ENCODE data around the gene ARL4D. TPM values are rescaled to one million over a fixed set of nuclear protein-coding genes. Genes with fewer than 3 reads are reported as not detected.

The ARL4D gene, protein sequence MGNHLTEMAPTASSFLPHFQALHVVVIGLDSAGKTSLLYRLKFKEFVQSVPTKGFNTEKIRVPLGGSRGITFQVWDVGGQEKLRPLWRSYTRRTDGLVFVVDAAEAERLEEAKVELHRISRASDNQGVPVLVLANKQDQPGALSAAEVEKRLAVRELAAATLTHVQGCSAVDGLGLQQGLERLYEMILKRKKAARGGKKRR
- total RNA-seq = 17.2 and 19.3 TPM in 2 replicates
- long read RNA-seq, transcript ARL4D-201 (2 exons, 1,612 nt) = major isoform, 74 of 76 reads
- long read RNA-seq, partial matches to known transcripts = 0 of 76 reads
- long read RNA-seq, other reads (novel, unspliced or antisense) = 2 of 76 reads

DNA sequence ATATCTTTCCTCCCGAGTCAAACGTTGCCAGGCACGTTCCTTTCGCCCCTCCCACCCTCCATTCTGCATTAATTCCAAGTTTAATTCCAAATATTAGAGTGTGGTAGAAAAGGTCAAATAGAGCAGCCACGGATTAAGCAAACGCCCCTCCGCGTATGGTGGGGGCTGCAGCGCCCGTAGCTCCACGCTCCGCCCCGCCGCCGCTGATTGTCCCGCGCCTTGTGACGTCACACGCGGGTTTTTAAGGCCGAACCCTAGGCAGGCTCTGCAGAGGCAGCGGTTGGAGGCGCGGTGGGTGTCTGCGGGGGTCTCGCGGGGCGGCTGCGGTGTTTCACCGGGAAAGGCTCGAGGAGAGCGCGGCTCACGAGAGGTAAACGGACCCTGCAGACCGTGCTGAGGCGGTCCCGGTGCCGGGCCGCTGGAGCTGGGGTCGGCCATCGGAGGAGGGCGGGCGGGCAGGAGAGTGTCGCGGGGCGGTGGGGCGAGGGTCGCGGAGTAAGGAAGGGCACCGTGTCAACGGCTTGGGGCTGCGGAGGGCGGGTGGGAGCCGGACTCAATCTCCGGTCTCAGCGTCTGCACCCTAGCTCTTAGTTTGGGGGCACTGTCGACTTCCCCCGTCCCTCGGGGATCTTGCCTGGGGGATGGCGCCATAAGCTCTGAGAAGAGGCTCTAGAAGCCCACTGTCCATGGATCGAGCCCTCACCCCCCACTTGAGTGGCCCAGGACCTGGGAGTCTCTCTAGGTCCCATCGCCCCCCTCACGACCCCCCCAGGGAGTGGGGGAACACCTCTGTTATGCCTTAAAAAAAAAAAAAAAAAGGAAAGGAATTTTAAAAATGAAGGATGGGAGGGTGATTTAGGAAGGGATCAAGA, at the start of gene ARL4D:
Gene ARL4D, plus strand, starts transcription at position 270 of the 872 bp plus-strand sequence. CDS start 740 bp downstream, outside the sequence.
- peaks cover 39% of the 10 kb centered on the region for H3K4me1 Mint-ChIP-seq (ENCODE audit: unreplicated experiment)
- DNase-seq (ENCODE audit: extremely low spot score, unreplicated experiment) = peak; percentile 89
- H3K9me3 Mint-ChIP-seq (ENCODE audit: unreplicated experiment) = no peaks in the 10 kb centered on the region
- peak within 1 kb of the TSS; percentile 91 for H3K4me3 Mint-ChIP-seq (ENCODE audit: unreplicated experiment)
- peak within 1 kb of the TSS; percentile 96 for H3K27ac Mint-ChIP-seq (ENCODE audit: unreplicated experiment)
- peaks cover 5% of the 10 kb centered on the region for H3K36me3 Mint-ChIP-seq (ENCODE audit: unreplicated experiment)
- TF ChIP-seq, protein P1, sequence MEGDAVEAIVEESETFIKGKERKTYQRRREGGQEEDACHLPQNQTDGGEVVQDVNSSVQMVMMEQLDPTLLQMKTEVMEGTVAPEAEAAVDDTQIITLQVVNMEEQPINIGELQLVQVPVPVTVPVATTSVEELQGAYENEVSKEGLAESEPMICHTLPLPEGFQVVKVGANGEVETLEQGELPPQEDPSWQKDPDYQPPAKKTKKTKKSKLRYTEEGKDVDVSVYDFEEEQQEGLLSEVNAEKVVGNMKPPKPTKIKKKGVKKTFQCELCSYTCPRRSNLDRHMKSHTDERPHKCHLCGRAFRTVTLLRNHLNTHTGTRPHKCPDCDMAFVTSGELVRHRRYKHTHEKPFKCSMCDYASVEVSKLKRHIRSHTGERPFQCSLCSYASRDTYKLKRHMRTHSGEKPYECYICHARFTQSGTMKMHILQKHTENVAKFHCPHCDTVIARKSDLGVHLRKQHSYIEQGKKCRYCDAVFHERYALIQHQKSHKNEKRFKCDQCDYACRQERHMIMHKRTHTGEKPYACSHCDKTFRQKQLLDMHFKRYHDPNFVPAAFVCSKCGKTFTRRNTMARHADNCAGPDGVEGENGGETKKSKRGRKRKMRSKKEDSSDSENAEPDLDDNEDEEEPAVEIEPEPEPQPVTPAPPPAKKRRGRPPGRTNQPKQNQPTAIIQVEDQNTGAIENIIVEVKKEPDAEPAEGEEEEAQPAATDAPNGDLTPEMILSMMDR (IDR thresholded peaks at IDR 0.05) = no peak
- no peaks in the 10 kb centered on the region for H3K27me3 Mint-ChIP-seq (ENCODE audit: unreplicated experiment)

GRCh38 chr17:43349142-43349541, 49.7 kb upstream of the ARL4D start:
- no peak overlapping the region for H3K4me3 Mint-ChIP-seq (ENCODE audit: unreplicated experiment)
- H3K27me3 Mint-ChIP-seq (ENCODE audit: unreplicated experiment) = no peaks in the 10 kb centered on the region
- no peak overlapping the region for H3K27ac Mint-ChIP-seq (ENCODE audit: unreplicated experiment)
- TF ChIP-seq, protein P1 (IDR thresholded peaks at IDR 0.05) = no peak
- H3K9me3 Mint-ChIP-seq (ENCODE audit: unreplicated experiment) = peaks cover 24% of the 10 kb centered on the region
- H3K36me3 Mint-ChIP-seq (ENCODE audit: unreplicated experiment) = peaks cover 26% of the 10 kb centered on the region
- peaks cover 5% of the 10 kb centered on the region for H3K4me1 Mint-ChIP-seq (ENCODE audit: unreplicated experiment)
- DNase-seq (ENCODE audit: extremely low spot score, unreplicated experiment) = no peak

GRCh38 chr17:43350888-43351361, 47.9 kb upstream of the ARL4D start:
- Mint-ChIP-seq H3K9me3 (ENCODE audit: unreplicated experiment) (peaks cover 24% of the 10 kb centered on the region), H3K36me3 (ENCODE audit: unreplicated experiment) (peaks cover 26% of the 10 kb centered on the region), H3K4me1 (ENCODE audit: unreplicated experiment) (peaks cover 5% of the 10 kb centered on the region), H3K27me3 (ENCODE audit: unreplicated experiment) (no peaks in the 10 kb centered on the region), H3K27ac (ENCODE audit: unreplicated experiment) (no peak overlapping the region), H3K4me3 (ENCODE audit: unreplicated experiment) (no peak overlapping the region)
- TF ChIP-seq, protein P1 (IDR thresholded peaks at IDR 0.05) = no peak
- no peak for DNase-seq (ENCODE audit: extremely low spot score, unreplicated experiment)

- TF ChIP-seq, protein P1 (IDR thresholded peaks at IDR 0.05) = no peak
- no peaks in the 10 kb centered on the region for H3K27me3 Mint-ChIP-seq (ENCODE audit: unreplicated experiment)
- H3K36me3 Mint-ChIP-seq (ENCODE audit: unreplicated experiment) = peaks cover 26% of the 10 kb centered on the region
- H3K27ac Mint-ChIP-seq (ENCODE audit: unreplicated experiment) = no peak overlapping the region
- peaks cover 24% of the 10 kb centered on the region for H3K9me3 Mint-ChIP-seq (ENCODE audit: unreplicated experiment)
- DNase-seq (ENCODE audit: extremely low spot score, unreplicated experiment) = no peak
- H3K4me3 Mint-ChIP-seq (ENCODE audit: unreplicated experiment) = no peak overlapping the region
- peaks cover 9% of the 10 kb centered on the region for H3K4me1 Mint-ChIP-seq (ENCODE audit: unreplicated experiment)
These were observed 47.1 kb upstream of the ARL4D start for GRCh38 chr17:43351691-43352090.
